ENCODE data around the gene CDK5.
"Not testable (repeated sequence)": the region's sequence is repeated elsewhere in the genome, so short reads cannot be mapped to it uniquely, and the experiment has no call there.

Gene CDK5

DNA sequence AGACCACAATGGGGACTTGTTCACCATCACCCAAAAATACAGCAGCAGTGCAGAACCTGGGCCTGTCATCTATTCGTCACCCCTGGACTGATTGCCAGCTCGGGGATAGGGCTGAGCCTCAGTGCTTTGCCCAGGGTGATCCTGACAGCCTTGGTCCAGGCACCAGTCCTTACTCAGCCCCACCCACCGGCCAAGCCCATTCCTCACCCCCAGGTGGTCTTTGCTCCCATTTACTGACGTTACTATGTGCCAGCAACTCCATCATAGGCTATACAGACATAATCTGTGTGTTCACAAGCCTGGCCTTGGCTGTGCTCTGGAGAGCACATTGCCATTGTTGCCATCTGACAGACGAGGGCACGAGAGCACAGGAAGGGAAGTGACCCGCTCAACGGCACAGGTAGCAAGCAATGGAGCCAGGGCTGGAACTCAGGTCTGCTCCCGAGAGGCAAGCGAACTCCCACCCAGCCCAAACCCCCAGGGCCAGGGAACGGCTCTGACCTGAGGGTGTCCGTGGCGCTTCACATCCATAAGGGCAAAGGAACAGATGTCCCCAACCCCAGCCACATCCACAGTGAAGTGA, 40.2 kb downstream of the CDK5 start:
- no peak overlapping the region for H3K4me3 ChIP-seq (ENCODE audit: low read depth, low read length)

DNA sequence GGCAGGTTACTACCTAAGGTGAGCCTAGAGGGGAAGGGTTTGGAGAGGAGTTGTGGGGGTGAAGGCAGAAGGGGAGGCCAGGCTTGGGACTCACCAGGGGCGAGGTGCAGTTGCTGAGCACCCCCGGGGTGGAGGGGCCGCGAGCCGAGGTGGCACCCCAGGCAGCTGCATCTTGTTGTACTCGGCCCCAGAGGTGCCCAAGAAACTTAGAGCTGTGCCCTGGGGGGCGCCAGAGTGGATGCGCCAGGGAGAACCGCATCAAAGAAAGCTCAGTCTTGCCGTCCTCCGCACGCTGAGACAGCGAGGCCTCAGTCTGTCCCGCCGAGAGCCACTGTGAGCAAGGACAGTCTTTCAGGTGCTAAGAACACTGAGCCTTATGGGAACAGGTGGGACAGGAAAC, 40.8 kb downstream of the CDK5 start:
- no peak overlapping the region for H3K4me3 ChIP-seq (ENCODE audit: low read depth, low read length)

DNA sequence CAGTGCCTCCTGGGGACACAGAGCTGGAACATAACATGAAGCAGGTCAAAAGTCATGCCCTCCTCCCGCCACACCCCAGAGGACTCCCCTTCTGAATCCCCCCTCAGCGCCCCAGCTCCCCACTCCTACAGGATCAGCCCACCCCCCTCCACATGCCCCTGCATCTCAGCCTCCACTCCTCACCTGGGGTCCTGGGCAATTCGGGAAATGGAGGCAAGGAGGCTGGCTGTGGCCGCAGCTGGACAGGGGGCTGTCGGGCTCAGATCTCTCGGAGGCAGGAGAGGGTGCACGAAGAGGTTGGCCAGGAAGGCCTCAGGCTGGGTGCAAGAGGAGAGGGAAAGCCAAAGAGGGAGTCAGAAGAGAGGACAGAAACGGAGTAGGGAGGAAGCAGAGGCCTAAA, 41.2 kb downstream of the CDK5 start:
- H3K4me3 ChIP-seq (ENCODE audit: low read depth, low read length) = no peak overlapping the region

DNA sequence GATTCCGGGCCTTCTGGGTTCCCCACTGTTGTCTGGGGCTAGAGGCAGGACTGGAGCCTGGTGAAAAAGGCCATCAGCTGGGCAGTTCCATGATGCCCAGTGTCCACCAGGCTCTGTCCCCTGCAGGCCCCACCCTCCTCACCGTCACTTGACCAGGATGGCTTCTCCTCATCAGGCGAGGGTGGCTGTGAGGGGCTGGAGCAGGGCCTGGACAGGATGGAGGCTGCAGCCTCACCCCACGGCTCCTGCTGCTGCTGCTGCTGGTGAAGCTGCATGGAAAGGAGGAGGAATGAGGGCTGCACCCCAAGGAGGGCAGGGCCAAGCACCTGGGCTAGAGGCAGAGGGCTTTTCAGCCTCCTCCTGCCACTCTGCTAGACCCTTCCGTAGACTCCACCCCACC, 41.7 kb downstream of the CDK5 start:
- H3K4me3 ChIP-seq (ENCODE audit: low read depth, low read length) = no peak overlapping the region

DNA sequence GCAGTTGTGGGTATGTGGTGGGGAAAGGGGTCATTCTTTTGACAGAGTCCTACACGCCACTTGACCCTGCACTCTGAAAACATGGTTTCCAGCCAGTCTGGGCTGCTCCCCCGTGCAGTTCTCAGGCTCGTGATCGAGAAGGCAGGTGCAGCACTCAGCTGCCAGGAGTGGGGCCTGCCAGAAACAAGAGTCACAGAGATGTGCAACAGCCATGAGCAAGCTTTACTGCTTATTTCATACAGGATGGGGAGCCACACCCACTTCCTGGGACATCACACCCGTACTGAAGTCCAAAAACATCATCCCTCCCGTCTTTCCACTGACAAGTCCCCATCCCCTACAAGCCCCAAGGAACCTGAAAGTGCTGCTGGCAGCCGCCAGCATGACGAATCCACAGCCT, 42.7 kb downstream of the CDK5 start:
- no peak overlapping the region for H3K4me3 ChIP-seq (ENCODE audit: low read depth, low read length)

DNA sequence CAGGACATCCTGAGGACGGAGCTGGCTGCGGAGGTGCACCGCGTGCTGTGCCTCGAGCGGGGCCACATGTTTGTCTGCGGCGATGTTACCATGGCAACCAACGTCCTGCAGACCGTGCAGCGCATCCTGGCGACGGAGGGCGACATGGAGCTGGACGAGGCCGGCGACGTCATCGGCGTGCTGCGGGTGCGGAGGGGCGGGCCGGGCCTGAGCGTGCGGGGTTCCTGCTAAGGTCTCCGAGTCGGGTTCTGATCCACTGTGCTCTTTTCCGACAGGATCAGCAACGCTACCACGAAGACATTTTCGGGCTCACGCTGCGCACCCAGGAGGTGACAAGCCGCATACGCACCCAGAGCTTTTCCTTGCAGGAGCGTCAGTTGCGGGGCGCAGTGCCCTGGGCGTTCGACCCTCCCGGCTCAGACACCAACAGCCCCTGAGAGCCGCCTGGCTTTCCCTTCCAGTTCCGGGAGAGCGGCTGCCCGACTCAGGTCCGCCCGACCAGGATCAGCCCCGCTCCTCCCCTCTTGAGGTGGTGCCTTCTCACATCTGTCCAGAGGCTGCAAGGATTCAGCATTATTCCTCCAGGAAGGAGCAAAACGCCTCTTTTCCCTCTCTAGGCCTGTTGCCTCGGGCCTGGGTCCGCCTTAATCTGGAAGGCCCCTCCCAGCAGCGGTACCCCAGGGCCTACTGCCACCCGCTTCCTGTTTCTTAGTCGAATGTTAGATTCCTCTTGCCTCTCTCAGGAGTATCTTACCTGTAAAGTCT, 43.8 kb downstream of the CDK5 start:
- no peak overlapping the region for H3K4me3 ChIP-seq (ENCODE audit: low read depth, low read length)

DNA sequence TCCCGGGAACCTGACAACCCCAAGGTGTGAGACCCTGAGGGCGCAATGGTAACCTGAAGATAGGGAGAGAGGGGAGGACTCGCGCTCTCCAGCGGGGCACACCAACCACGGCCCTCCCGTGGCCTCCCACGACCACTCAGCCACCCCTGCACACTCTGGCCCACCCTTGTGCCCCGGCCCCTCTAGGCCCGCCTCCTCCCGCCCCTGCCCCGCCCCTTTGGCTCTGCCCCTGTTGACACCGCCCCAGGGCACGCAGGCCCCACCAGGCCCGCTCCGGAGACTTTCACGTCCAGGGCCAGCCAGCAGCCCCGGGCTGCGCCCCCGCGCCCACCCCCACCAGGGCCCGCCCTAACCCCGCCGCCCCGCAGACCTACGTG, 44.4 kb downstream of the CDK5 start:
- no peak overlapping the region for H3K4me3 ChIP-seq (ENCODE audit: low read depth, low read length)

DNA sequence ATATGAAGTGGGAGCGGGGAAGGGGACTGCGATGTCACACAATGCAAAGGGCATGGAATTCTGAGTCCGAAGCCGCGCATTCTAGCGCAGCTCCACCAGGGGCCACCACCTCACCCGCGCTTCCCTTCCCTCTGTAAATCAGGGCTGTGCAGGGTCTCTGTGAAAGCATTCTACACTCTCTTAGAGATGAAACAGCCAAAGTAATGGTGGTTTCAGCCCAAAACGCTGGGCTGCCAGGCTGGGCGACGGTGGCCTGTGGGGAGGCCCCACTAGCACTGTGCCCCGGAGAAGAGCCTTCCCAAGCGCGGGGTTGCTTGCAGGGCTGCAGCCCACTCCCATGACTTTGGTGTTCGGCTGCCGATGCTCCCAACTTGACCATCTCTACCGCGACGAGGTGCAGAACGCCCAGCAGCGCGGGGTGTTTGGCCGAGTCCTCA, 44.8 kb downstream of the CDK5 start:
- H3K4me3 ChIP-seq (ENCODE audit: low read depth, low read length) = no peak overlapping the region

DNA sequence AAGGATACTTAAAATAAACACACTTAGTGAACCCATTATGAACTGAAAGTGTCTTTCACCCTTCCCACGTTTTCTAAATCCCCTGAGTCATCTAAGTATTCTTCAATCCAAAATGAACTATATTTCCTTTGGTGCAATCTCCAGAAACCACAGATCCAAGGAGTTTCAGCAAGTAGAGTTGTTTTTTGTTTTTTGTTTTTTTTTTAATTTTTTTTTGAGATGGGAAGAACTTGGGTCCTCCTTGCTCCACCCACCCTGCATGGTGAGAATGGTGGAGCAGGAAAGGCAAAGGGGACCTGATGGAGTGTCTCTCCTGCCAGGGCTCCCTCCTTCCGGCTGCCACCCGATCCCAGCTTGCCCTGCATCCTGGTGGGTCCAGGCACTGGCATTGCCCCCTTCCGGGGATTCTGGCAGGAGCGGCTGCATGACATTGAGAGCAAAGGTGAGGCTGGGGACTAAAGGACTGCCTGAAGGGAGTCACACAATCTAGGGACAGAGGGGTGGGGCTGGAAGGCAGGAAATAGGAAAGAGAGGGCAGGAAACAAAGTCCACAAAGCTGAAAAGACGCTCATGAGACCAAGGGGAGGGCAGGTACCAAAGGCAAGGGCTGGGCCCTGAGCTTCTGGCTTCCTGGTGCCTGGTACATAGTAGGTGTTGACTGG, 45.5 kb downstream of the CDK5 start:
- no peak overlapping the region for H3K4me3 ChIP-seq (ENCODE audit: low read depth, low read length)

DNA sequence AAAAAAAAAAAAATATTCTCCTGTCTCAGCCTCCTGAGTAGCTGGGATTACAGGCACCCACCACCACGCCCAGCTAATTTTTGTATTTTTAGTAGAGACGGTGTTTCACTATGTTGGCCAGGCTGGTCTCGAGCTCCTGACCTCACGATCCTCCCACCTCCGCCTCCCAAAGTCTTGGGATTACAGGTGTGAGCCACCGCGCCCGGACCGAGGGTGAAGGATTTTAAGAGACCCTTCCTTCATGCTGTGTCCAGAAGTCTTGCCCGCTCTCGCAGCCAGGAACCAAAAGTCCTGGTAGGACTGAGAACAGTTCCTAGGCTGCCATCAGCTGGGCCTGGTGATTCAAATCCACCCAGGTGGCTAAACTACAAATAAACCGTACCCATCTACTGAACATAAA, 46.1 kb downstream of the CDK5 start:
- H3K4me3 ChIP-seq (ENCODE audit: low read depth, low read length) = not testable (repeated sequence)

DNA sequence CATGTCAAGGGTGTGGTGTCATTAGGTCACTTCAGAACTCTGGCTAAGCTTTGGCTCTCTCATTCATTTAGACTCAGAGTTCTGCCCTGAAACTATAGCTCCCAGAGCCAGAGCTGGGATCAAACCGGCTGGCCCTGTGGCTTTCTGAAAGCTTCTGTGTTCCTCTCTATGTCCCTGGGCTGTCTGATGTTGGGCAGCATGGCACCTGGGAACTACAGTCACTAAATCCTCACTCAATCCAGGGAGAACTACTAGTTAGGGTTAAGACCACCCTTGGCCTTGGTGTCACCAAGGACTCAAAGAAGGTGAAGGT, 46.6 kb downstream of the CDK5 start:
- H3K4me3 ChIP-seq (ENCODE audit: low read depth, low read length) = no peak overlapping the region

DNA sequence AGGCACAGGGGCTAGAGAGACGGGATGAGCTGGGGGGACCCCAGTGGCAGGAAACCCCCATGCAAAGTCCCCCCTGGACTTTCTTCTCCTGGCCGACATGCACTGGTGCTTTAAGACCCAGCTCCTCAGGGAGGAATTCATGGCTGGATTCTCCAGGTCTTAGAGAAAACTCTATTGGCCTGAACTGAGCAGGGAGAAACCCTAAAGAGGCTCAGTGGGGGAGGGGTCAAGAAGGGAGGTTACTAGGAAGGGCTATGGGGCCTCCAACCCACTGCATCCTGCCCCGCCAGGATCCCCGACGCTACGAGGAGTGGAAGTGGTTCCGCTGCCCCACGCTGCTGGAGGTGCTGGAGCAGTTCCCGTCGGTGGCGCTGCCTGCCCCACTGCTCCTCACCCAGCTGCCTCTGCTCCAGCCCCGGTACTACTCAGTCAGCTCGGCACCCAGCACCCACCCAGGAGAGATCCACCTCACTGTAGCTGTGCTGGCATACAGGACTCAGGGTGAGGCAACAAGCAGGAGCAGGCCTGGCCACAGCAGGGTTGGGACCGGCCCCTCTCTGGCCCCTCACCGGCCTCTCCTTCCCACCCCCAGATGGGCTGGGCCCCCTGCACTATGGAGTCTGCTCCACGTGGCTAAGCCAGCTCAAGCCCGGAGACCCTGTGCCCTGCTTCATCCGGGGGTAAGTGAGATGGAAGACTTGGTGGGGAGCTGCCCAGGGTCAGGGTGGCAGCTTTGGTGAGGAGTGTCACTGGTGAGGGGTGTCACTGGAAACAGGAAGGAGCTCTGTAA, 47.2 kb downstream of the CDK5 start:
- H3K4me3 ChIP-seq (ENCODE audit: low read depth, low read length) = no peak overlapping the region

DNA sequence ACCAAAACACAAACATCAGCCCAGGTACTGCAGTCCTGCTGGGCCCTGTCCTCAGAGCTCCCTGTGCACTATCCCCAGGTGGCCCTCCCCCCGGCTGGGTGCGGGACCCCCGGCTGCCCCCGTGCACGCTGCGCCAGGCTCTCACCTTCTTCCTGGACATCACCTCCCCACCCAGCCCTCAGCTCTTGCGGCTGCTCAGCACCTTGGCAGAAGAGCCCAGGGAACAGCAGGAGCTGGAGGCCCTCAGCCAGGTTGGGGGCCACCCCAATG, 47.7 kb downstream of the CDK5 start:
- no peak overlapping the region for H3K4me3 ChIP-seq (ENCODE audit: low read depth, low read length)

DNA sequence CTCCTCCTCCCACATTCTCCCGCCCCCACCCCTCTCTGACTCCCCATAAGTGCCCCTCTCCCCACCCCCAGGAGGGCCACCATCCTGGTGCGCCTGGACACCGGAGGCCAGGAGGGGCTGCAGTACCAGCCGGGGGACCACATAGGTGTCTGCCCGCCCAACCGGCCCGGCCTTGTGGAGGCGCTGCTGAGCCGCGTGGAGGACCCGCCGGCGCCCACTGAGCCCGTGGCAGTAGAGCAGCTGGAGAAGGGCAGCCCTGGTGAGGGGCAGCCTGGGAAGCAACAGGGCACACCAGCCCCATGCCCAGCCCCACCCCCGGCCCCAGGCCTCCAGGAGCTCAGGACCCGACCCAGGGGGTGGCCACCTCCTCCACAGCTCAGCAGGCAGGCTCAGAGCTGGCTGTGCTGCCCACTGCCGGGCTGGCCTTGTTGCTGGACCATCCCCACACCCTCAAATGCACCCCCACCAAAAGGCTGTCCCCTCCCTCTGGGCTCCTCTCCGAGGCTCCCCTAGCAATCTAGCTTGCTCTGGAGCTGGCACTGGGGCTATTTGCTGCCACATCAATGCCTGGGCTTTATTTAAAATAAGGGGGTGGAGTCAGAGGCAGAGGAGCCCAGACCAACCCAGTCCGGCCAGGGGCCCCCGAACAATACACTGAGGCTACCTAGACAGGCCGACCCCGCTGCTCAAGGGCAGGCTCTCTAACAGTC, 48.2 kb downstream of the CDK5 start:
- H3K4me3 ChIP-seq (ENCODE audit: low read depth, low read length) = no peak overlapping the region

DNA sequence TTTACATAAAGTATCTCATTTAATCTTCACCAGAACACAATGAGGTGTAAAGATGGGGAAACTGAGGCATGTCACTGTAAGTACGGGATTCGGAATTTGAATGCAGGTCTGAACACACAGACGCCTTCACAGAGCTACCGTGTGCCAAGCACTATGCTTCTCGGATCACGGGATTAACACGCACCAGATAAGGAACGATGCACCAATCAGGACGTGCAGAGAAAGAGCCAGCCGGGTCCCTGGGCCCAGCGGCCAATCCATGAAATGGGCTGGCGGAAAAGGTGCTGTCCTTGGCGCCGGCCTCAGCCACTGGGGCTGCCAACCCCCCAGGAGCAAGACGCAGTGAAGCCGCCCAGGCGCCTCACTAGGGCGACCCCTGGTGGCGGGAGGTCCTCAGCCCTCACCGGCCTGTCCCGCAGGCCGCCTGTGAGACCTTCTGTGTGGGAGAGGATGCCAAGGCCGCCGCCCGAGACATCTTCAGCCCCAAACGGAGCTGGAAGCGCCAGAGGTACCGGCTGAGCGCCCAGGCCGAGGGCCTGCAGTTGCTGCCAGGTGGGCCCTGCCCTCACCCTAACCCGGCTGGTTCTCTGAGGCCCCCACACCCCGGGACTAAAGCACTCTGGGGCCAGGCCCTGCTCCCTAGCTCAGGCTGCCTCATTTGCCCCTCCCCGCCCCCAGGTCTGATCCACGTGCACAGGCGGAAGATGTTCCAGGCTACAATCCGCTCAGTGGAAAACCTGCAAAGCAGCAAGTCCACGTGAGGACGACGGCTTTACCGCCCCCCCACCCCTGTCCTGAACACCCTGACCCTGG, 49.0 kb downstream of the CDK5 start:
- H3K4me3 ChIP-seq (ENCODE audit: low read depth, low read length) = no peak overlapping the region

DNA sequence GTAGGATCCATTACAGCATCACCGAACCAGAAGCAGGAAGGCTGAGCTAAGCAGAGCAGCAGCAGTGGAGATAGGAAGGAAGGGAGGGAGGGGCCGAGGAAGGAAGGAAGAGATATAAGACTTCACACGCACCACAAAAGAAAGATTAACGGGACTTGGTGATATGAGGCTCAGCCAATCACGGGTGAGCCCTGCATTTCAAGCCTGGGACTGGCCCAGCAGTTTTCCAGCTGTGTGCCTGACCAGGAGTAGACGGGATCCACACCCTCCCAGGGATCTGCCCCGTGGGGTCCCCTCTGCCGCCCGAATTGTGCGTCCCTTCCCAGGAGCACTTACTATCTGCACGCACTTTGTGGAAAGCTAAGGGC, 49.6 kb downstream of the CDK5 start:
- no peak overlapping the region for H3K4me3 ChIP-seq (ENCODE audit: low read depth, low read length)

DNA sequence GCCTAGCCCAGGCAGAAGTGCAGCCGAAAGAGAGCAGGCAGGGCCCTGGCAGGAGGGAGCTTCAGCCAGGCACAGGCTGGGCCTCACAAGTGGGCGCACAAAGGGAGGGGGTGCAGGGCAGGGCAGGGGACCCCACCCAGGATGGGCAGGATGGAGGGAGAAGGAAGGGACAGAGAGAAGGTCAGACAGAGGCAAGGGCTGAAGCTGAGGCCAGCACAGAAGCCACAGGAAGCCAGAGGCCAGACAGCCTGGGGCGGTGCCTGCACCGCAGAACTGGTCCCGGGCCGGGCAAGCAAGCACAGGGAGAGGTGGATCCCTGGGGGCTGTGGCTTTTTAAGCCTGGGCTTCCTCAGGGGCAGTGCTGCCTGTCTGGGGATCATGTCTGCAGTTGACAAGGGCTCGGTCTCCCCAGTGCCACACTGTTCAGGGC, 50.2 kb downstream of the CDK5 start:
- no peak overlapping the region for H3K4me3 ChIP-seq (ENCODE audit: low read depth, low read length)

DNA sequence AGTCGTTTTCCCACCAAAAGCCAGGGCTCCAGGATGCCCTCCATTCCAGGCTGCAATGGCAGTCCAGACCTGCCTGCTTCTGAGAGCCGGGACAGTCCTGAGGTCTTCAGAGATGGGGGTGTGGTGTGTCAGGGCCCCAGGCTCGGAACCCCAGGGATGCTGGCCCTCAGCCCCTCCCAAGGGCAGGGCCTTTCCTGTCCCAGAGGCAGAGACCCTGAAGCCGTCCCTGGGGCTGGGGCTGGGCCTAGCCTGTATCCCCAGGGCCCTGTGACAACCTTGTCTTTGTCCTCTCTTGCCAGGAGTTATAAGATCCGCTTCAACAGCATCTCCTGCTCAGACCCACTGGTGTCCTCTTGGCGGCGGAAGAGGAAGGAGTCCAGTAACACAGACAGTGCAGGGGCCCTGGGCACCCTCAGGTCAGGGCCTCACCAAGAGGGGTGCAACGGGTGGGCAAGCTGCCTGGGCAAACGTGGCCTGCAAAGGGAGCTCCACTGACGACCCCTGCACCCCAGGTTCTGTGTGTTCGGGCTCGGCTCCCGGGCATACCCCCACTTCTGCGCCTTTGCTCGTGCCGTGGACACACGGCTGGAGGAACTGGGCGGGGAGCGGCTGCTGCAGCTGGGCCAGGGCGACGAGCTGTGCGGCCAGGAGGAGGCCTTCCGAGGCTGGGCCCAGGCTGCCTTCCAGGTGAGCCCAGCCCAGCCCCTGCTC, 51.0 kb downstream of the CDK5 start:
- H3K4me3 ChIP-seq (ENCODE audit: low read depth, low read length) = no peak overlapping the region

DNA sequence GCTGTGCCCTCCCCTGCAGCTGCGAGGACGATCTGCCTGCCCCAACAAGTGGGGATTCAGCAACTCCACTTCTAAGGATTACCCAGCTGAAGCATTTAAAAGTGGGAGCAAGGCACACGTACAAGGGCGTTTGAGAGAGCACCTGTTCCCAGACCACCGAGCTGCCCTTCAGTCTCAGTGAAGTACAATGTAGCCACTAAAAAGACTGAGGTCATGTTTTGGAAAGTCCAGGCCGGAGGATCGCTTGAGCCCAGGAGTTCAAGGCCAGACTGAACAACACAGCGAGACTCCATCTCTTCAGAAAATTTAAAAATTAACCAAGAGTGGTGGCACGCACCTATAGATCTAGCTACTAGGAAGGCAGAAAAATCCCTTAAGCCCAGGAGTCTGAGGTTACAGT, 52.1 kb downstream of the CDK5 start:
- H3K4me3 ChIP-seq (ENCODE audit: low read depth, low read length) = no peak overlapping the region

Measured in iPS-11a (cell line).